Liver (tissue), 9 donors: Measurements from ENCODE around the gene KRT28. TPM values are rescaled to one million over a fixed set of nuclear protein-coding genes. Genes with fewer than 3 reads are reported as not detected.

Source experiments
- DNase-seq: peaks from one replicate; pipeline ENCODE4 v3.0.0-alpha.2; 2017; ENCODE audit warnings: low spot score
- H3K27ac ChIP-seq, 2 donors: one replicate each; pipeline ENCODE4 v1.7.0; 2013; ENCODE audit warnings: inconsistent platforms in 2 of 2, low read length in 2 of 2, control low read depth in 1 of 2, low read depth in 1 of 2, mild to moderate bottlenecking in 1 of 2
- H3K27me3 ChIP-seq, 4 donors: one replicate each; pipeline versions ENCODE4 v1.6.1 to v1.7.0; 2013; ENCODE audit warnings: low read length in 3 of 4, inconsistent platforms in 1 of 4, mild to moderate bottlenecking in 1 of 4, moderate library complexity in 1 of 4; ENCODE audit not compliant: control insufficient read depth in 4 of 4, insufficient read depth in 4 of 4
- H3K36me3 ChIP-seq, 4 donors: one replicate each; pipeline versions ENCODE4 v1.6.1 to v1.7.0; 2013; ENCODE audit warnings: low read length in 3 of 4, mild to moderate bottlenecking in 3 of 4, low read depth in 1 of 4, moderate library complexity in 1 of 4; ENCODE audit not compliant: control insufficient read depth in 4 of 4, insufficient read depth in 3 of 4
- H3K4me1 ChIP-seq, 4 donors: one replicate each; pipeline versions ENCODE4 v1.6.1 to v1.7.0; 2013; ENCODE audit warnings: low read length in 3 of 4, mild to moderate bottlenecking in 3 of 4, moderate library complexity in 1 of 4; ENCODE audit not compliant: control insufficient read depth in 4 of 4, insufficient read depth in 4 of 4
- H3K4me3 ChIP-seq, 3 donors: one replicate each; pipeline versions ENCODE4 v1.6.1 to v1.7.0; 2013; ENCODE audit warnings: low read length in 3 of 3, control low read depth in 1 of 3, low read depth in 1 of 3, mild to moderate bottlenecking in 1 of 3
- H3K9ac ChIP-seq, 2 donors: one replicate each; pipeline ENCODE4 v1.7.0; 2013; ENCODE audit warnings: low read length in 2 of 2, mild to moderate bottlenecking in 2 of 2, moderate library complexity in 2 of 2, control low read depth in 1 of 2, low read depth in 1 of 2
- H3K9me3 ChIP-seq, 4 donors: one replicate each; pipeline versions ENCODE4 v1.6.1 to v1.7.0; 2013; ENCODE audit warnings: low read length in 3 of 4; ENCODE audit not compliant: control insufficient read depth in 4 of 4
- ATF3 ChIP-seq: IDR thresholded peaks from 2 replicates; pipeline ENCODE4 v1.6.1; 2016; ENCODE audit warnings: antibody characterized with exemption
- CTCF ChIP-seq: fragments of 150-350 bp; IDR thresholded peaks from 2 replicates; pipeline ENCODE4 v1.5.1; 2017; ENCODE audit warnings: improper control_type of control experiment, low read depth, low read length; ENCODE audit not compliant: missing input control
- EGR1 ChIP-seq, 2 donors: IDR thresholded peaks; 2 replicates each; pipeline ENCODE4 v1.6.1; 2016 to 2018; ENCODE audit warnings: antibody characterized with exemption in 2 of 2, low read depth in 2 of 2
- FOXA1 ChIP-seq: IDR thresholded peaks from 2 replicates; pipeline ENCODE4 v1.6.1; 2016; ENCODE audit warnings: antibody characterized with exemption
- FOXA2 ChIP-seq: IDR thresholded peaks from 2 replicates; pipeline ENCODE4 v1.6.1; 2016; ENCODE audit warnings: antibody characterized with exemption
- GABPA ChIP-seq, 2 donors: IDR thresholded peaks in 1 of 2; conservative IDR thresholded peaks in 1 of 2; 2 replicates each; pipeline ENCODE4 v1.6.1; 2016; ENCODE audit warnings: antibody characterized with exemption in 2 of 2, mild to moderate bottlenecking in 1 of 2, moderate library complexity in 1 of 2
- HNF4A ChIP-seq, 2 donors: conservative IDR thresholded peaks; 2 replicates each; pipeline ENCODE4 v1.6.1; 2016; ENCODE audit warnings: antibody characterized with exemption in 2 of 2, mild to moderate bottlenecking in 2 of 2
- HNF4G ChIP-seq: IDR thresholded peaks from 2 replicates; pipeline ENCODE4 v1.6.1; 2016; ENCODE audit warnings: antibody characterized with exemption
- JUND ChIP-seq, 2 donors: IDR thresholded peaks; 2 replicates each; pipeline ENCODE4 v1.6.1; 2016; ENCODE audit warnings: antibody characterized with exemption in 2 of 2
- NR2F2 ChIP-seq: IDR thresholded peaks from 2 replicates; pipeline ENCODE4 v1.6.1; 2016; ENCODE audit warnings: antibody characterized with exemption
- RAD21 ChIP-seq, 2 donors: IDR thresholded peaks; 2 replicates each; pipeline ENCODE4 v1.6.1; 2016; ENCODE audit warnings: antibody characterized with exemption in 2 of 2, mild to moderate bottlenecking in 2 of 2
- REST ChIP-seq: IDR thresholded peaks from 2 replicates; pipeline ENCODE4 v1.6.1; 2016; ENCODE audit warnings: antibody characterized with exemption, mild to moderate bottlenecking
- RXRA ChIP-seq, 2 donors: IDR thresholded peaks; 2 replicates each; pipeline ENCODE4 v1.6.1; 2017 to 2018; ENCODE audit warnings: antibody characterized with exemption in 2 of 2, mild to moderate bottlenecking in 1 of 2
- SP1 ChIP-seq: IDR thresholded peaks from 2 replicates; pipeline ENCODE4 v1.6.1; 2018; ENCODE audit warnings: antibody characterized with exemption, mild to moderate bottlenecking
- TAF1 ChIP-seq: conservative IDR thresholded peaks from 2 replicates; pipeline ENCODE4 v1.6.1; 2016; ENCODE audit warnings: antibody characterized with exemption, mild to moderate bottlenecking
- YY1 ChIP-seq: IDR thresholded peaks from 2 replicates; pipeline ENCODE4 v1.6.1; 2016; ENCODE audit warnings: antibody characterized with exemption, mild to moderate bottlenecking
- WGBS: extraction: QIAGEN DNeasy Blood & Tissue Kit; methylation state at CpG from one replicate; pipeline ENCODE4 v1.1.7; 2013; 5-methylcytosine and 5-hydroxymethylcytosine counted together
- polyA plus RNA-seq, 2 donors: library from polyadenylated mRNA; stranded (reverse) in 1 of 2; unstranded in 1 of 2; fragments of 200-250 nt in 1 of 2; fragments of >200 nt in 1 of 2; fragmentation: Nextera tagmentation in 1 of 2; extraction: Ambion mirVana in 1 of 2; gene quantifications; one replicate each; pipeline versions ENCODE4 v1.2.1 to v1.2.3, GENCODE V29; 2013 to 2015
- total RNA-seq, 2 donors: library from RNA; depleted of rRNA; stranded (reverse); fragments of >200 nt; gene quantifications; one replicate each; pipeline ENCODE4 v1.2.3, GENCODE V29; 2014
- TF ChIP-seq, protein P1 (sequence below): IDR thresholded peaks from 2 replicates; pipeline ENCODE4 v1.6.1; 2016; ENCODE audit warnings: antibody characterized with exemption
- TF ChIP-seq, protein P2 (sequence below): IDR thresholded peaks from 2 replicates; pipeline ENCODE4 v1.6.1; 2016; ENCODE audit warnings: antibody characterized with exemption
- donor health status: healthy.
- donor health status: healthy.
- donor health status: healthy.
- donor health status: healthy.
- donor health status: healthy.

The KRT28 gene
- total and polyA plus RNA-seq, 4 donors = not detected

- H3K36me3 ChIP-seq = no peaks in the 10 kb centered on the region
- H3K4me3 ChIP-seq = no peak overlapping the region
- H3K27ac ChIP-seq = no peak overlapping the region
- H3K27me3 ChIP-seq = peaks cover 0 to 4% (median 0%) of the 10 kb centered on the region in 4 donors
- H3K9me3 ChIP-seq = no peaks in the 10 kb centered on the region
- no peaks in the 10 kb centered on the region for H3K4me1 ChIP-seq
- no peak for TF ChIP-seq RAD21 (IDR thresholded peaks at IDR 0.05)
- no peak for TF ChIP-seq HNF4A (conservative IDR thresholded peaks at IDR 0.05)
- TF ChIP-seq, protein P1, sequence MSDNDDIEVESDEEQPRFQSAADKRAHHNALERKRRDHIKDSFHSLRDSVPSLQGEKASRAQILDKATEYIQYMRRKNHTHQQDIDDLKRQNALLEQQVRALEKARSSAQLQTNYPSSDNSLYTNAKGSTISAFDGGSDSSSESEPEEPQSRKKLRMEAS = no peak
- no peak for TF ChIP-seq FOXA2
- no peak for TF ChIP-seq FOXA1
- no peak for TF ChIP-seq JUND (IDR thresholded peaks at IDR 0.05)
- TF ChIP-seq YY1 = no peak
- TF ChIP-seq REST = no peak
- no peak for TF ChIP-seq NR2F2
- TF ChIP-seq GABPA (IDR thresholded peaks at IDR 0.05 in 1 of 2, conservative IDR thresholded peaks at IDR 0.05 in 1 of 2) = no peak
- TF ChIP-seq ATF3 = no peak
- no peak for TF ChIP-seq TAF1
- H3K9ac ChIP-seq = no peak overlapping the region
- WGBS = 85% methylated on average over 2 of the region's 2 CpGs
- DNase-seq = no peak
Observed at GRCh38 chr17:40794466-40794865, 5.3 kb downstream of the KRT28 start.

GRCh38 chr17:40793832-40794231, 5.9 kb downstream of the KRT28 start:
- TF ChIP-seq REST (no peak), RAD21 (IDR thresholded peaks at IDR 0.05) (no peak), SP1 (no peak), HNF4G (no peak), JUND (IDR thresholded peaks at IDR 0.05) (no peak), EGR1 (IDR thresholded peaks at IDR 0.05; ENCODE audit: low read depth in 2 of 2) (no peak), ATF3 (no peak), RXRA (IDR thresholded peaks at IDR 0.05) (no peak), TAF1 (no peak), HNF4A (conservative IDR thresholded peaks at IDR 0.05) (no peak), CTCF (no peak), FOXA2 (no peak), GABPA (IDR thresholded peaks at IDR 0.05 in 1 of 2, conservative IDR thresholded peaks at IDR 0.05 in 1 of 2) (no peak), NR2F2 (no peak)
- TF ChIP-seq, protein P2, sequence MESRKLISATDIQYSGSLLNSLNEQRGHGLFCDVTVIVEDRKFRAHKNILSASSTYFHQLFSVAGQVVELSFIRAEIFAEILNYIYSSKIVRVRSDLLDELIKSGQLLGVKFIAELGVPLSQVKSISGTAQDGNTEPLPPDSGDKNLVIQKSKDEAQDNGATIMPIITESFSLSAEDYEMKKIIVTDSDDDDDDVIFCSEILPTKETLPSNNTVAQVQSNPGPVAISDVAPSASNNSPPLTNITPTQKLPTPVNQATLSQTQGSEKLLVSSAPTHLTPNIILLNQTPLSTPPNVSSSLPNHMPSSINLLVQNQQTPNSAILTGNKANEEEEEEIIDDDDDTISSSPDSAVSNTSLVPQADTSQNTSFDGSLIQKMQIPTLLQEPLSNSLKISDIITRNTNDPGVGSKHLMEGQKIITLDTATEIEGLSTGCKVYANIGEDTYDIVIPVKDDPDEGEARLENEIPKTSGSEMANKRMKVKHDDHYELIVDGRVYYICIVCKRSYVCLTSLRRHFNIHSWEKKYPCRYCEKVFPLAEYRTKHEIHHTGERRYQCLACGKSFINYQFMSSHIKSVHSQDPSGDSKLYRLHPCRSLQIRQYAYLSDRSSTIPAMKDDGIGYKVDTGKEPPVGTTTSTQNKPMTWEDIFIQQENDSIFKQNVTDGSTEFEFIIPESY = no peak
- TF ChIP-seq, protein P1 = no peak
- H3K27me3 ChIP-seq = peaks cover 0 to 4% (median 0%) of the 10 kb centered on the region in 4 donors
- H3K36me3 ChIP-seq = no peaks in the 10 kb centered on the region
- H3K9ac ChIP-seq = no peak overlapping the region
- H3K27ac ChIP-seq = no peak overlapping the region
- no peaks in the 10 kb centered on the region for H3K4me1 ChIP-seq
- H3K9me3 ChIP-seq = no peaks in the 10 kb centered on the region
- no peak for DNase-seq
- 75% methylated on average over 10 of the region's 10 CpGs for WGBS
- no peak overlapping the region for H3K4me3 ChIP-seq
